CD14-positive monocyte (primary cell): ENCODE measurements around the gene RAB17. TPM values are rescaled to one million over a fixed set of nuclear protein-coding genes. Genes with fewer than 3 reads are reported as not detected.

Source experiments
- DNase-seq, 3 donors: peaks; one replicate each; pipeline ENCODE4 v3.0.0-alpha.2; 2011 to 2022
- H2AFZ ChIP-seq: 2 replicates; pipeline ENCODE4 v1.6.0; 2012; ENCODE audit warnings: mild to moderate bottlenecking, low read depth, low read length, inconsistent platforms; ENCODE audit not compliant: insufficient read depth, poor library complexity, severe bottlenecking
- H3K27ac ChIP-seq, 2 donors: 1 replicate in 1 of 2; 2 replicates in 1 of 2; pipeline ENCODE4 v1.5.1; 2012 to 2013; ENCODE audit warnings: low read length in 2 of 2, control low read depth in 1 of 2, inconsistent platforms in 1 of 2, low read depth in 1 of 2, mild to moderate bottlenecking in 1 of 2
- H3K27me3 ChIP-seq, 2 donors: one replicate each; pipeline versions ENCODE4 v1.6.0 to v1.6.1; 2011 to 2013; ENCODE audit warnings: low read length in 2 of 2; ENCODE audit not compliant: control insufficient read depth in 2 of 2, insufficient read depth in 2 of 2
- H3K36me3 ChIP-seq, 2 donors: replicated peaks in 1 of 2; 1 replicate in 1 of 2; 2 replicates in 1 of 2; pipeline versions ENCODE4 v1.5.1 to v1.6.1; 2012 to 2013; ENCODE audit warnings: low read length in 2 of 2, control low read depth in 1 of 2, inconsistent platforms in 1 of 2, mild to moderate bottlenecking in 1 of 2; ENCODE audit not compliant: insufficient read depth in 2 of 2, control insufficient read depth in 1 of 2
- H3K4me1 ChIP-seq, 2 donors: 1 replicate in 1 of 2; 2 replicates in 1 of 2; pipeline versions ENCODE4 v1.5.1 to v1.6.1; 2012 to 2013; ENCODE audit warnings: low read length in 2 of 2, control low read depth in 1 of 2, inconsistent platforms in 1 of 2, mild to moderate bottlenecking in 1 of 2, moderate library complexity in 1 of 2; ENCODE audit not compliant: insufficient read depth in 2 of 2, control insufficient read depth in 1 of 2
- H3K4me2 ChIP-seq: replicated peaks from 2 replicates; pipeline ENCODE3; 2012; ENCODE audit warnings: low read length, moderate library complexity, mild to moderate bottlenecking; ENCODE audit not compliant: poor library complexity, severe bottlenecking; ENCODE audit errors: extremely low read depth
- H3K4me3 ChIP-seq, 3 experiments: fragments of 200-600 bp in 1 of 3; sonication (generic) in 1 of 3; replicated peaks in 1 of 3; 1 replicate in 2 of 3; 2 replicates in 1 of 3; pipeline ENCODE4 v1.5.1; 2011 to 2013; ENCODE audit warnings: low read length in 3 of 3, mild to moderate bottlenecking in 3 of 3, control low read depth in 2 of 3, low read depth in 2 of 3, inconsistent platforms in 1 of 3, moderate library complexity in 1 of 3
- H3K79me2 ChIP-seq: 2 replicates; pipeline ENCODE4 v1.6.0; 2012; ENCODE audit warnings: mild to moderate bottlenecking, control low read depth, inconsistent platforms, low read length, moderate library complexity; ENCODE audit not compliant: insufficient read depth
- H3K9ac ChIP-seq: 2 replicates; pipeline ENCODE4 v1.6.0; 2017; ENCODE audit warnings: low read length, mild to moderate bottlenecking; ENCODE audit not compliant: insufficient read depth, poor library complexity, severe bottlenecking
- H3K9me3 ChIP-seq, 2 donors: replicated peaks in 1 of 2; 1 replicate in 1 of 2; 2 replicates in 1 of 2; pipeline versions ENCODE4 v1.5.1 to v1.6.1; 2012 to 2013; ENCODE audit warnings: low read length in 2 of 2, control low read depth in 1 of 2; ENCODE audit not compliant: control insufficient read depth in 1 of 2, insufficient read depth in 1 of 2
- H4K20me1 ChIP-seq: 2 replicates; pipeline ENCODE4 v1.6.0; 2012; ENCODE audit warnings: mild to moderate bottlenecking, low read length, control low read depth, moderate library complexity; ENCODE audit not compliant: insufficient read depth
- H3K27ac Mint-ChIP-seq, 7 donors: one replicate each; pipeline ENCODE4 v1.8.0; 2020; ENCODE audit warnings: mild to moderate bottlenecking in 7 of 7, mixed read lengths in 7 of 7, moderate library complexity in 6 of 7, inconsistent platforms in 2 of 7
- H3K27me3 Mint-ChIP-seq, 3 donors: one replicate each; pipeline ENCODE4 v1.8.0; 2021 to 2022; ENCODE audit warnings: low read depth in 3 of 3, mild to moderate bottlenecking in 3 of 3, mixed read lengths in 3 of 3, moderate library complexity in 3 of 3, inconsistent platforms in 1 of 3
- H3K36me3 Mint-ChIP-seq, 2 donors: one replicate each; pipeline ENCODE4 v1.8.0; 2020; ENCODE audit warnings: mixed read lengths in 2 of 2, inconsistent platforms in 1 of 2, mild to moderate bottlenecking in 1 of 2
- H3K4me1 Mint-ChIP-seq: one replicate; pipeline ENCODE4 v1.8.0; 2020; ENCODE audit warnings: mild to moderate bottlenecking, mixed read lengths
- H3K4me3 Mint-ChIP-seq, 2 donors: one replicate each; pipeline ENCODE4 v1.8.0; 2020; ENCODE audit warnings: mild to moderate bottlenecking in 2 of 2, mixed read lengths in 2 of 2, moderate library complexity in 1 of 2
- H3K9me3 Mint-ChIP-seq, 7 donors: one replicate each; pipeline ENCODE4 v1.8.0; 2020 to 2022; ENCODE audit warnings: mixed read lengths in 7 of 7, mild to moderate bottlenecking in 6 of 7, moderate library complexity in 6 of 7, inconsistent platforms in 2 of 7
- WGBS: methylation state at CpG from one replicate; pipeline ENCODE4 v1.1.5; 2013; ENCODE audit warnings: missing lambda C conversion rate; ENCODE audit not compliant: insufficient coverage; 5-methylcytosine and 5-hydroxymethylcytosine counted together
- intact Hi-C, 2 donors: fragments of 100-400 bp; cut with micrococcal nuclease; formaldehyde crosslinking; loops; one replicate each; pipeline versions ENCODE4 v1.15.0 to v1.15.1; 2023
- polyA plus RNA-seq, 3 donors: library from polyadenylated mRNA; depleted of rRNA in 1 of 3; unstranded in 2 of 3; stranded (reverse) in 1 of 3; fragments of 300-500 nt in 2 of 3; fragments of >200 nt in 1 of 3; fragmentation: Illumina TruSeq in 2 of 3; gene quantifications; 1 replicate in 2 of 3; 2 replicates in 1 of 3; pipeline ENCODE4 v1.2.3, GENCODE V29; 2012 to 2021
- TF ChIP-seq, protein P1 (sequence below): fragments of 200-600 bp; IDR thresholded peaks from one replicate; pipeline ENCODE4 v1.8.0; 2022; ENCODE audit warnings: antibody characterized with exemption, mild to moderate bottlenecking

The RAB17 gene
- polyA plus RNA-seq, 3 donors: 0.13 to 0.35 TPM; not detected in 1

DNA sequence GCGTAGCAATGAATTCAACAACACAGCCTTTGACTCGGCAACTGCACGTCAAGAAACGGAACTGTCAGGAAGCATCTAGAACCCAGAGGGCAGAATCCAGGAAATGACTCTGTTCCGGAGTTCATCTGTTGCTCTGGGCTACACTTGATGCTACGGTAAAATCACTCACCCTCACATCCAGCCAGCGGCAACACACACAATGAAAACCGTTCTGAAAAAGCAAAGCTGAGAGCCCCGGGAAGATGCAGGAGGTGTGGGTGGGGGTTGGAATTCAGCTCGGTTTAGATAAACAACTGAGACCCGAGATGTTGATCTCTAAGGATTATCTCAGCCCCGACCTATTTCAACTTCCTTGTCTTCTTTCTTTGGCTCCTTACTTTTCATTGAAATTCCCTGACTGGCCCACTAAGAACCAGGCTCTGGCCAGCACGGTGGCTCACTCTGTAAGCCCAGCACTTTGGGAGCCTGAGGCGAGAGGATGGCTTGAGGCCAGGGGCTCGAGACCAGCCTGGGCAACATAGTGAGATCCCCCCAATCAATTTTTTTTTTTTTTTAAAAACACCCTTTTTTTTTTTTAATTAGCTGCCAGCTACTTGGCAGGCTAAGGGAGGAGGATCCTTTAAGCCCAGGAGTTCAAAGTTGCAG is 13.3 kb upstream of the RAB17 start:
- intact Hi-C loops: loop anchor here in 1 of 2 donors (10.0 kb wide), 1 partner anchor 61 kb away; no protein-coding TSS in a partner anchor
- 15% methylated on average over 9 of the region's 15 CpGs for WGBS
- H3K27me3 ChIP-seq: no peaks in the 10 kb centered on the region

DNA sequence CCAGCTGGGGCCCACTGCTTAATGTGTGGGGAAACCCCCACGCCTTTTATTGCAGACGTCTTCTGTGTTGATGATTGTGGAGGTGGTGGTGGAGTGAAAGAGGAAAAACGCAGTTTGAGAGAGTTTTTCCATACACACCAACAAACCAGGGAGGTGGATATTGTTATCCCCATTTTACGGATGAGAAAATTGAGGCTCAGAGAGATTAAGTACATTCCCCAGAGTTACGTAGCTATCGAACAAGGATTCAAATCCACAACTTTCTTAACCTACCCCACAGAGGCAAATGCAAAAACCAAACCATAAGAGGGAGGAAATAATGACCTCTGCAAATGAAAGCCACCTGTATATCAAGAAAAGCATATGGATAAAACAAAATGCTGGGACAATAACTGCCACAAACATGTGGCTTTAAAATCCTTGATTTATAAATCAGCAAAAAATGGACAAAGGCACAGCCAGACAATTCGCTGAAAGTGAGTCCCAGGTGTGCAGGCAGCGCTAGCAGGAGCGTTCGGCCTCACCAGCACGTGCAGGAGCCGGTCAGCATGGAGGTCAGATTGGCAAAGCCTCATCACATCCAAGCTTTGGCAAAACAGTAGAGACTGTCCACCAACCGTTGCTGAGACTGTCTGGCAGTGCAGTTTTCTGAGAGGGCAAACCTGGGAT is 12.6 kb upstream of the RAB17 start:
- H3K4me2 ChIP-seq: peak overlapping the region; percentile 86
- H3K9ac ChIP-seq: peak overlapping the region; percentile 54
- no peaks in the 10 kb centered on the region for H3K9me3 ChIP-seq
- H2AFZ ChIP-seq: peak overlapping the region; percentile 86
- H3K79me2 ChIP-seq: no peaks in the 10 kb centered on the region
- peak overlapping the region in 1 of 3 experiments; percentile 70 for H3K4me3 ChIP-seq
- no peak for DNase-seq
- no peaks in the 10 kb centered on the region for H4K20me1 ChIP-seq
- Mint-ChIP-seq H3K9me3 (peaks cover 0 to 4% (median 0%) of the 10 kb centered on the region in 7 donors), H3K4me3 (peak overlapping the region; percentile 74 to 91), H3K4me1 (peaks cover 29% of the 10 kb centered on the region), H3K36me3 (peaks cover 2 to 6% of the 10 kb centered on the region in 2 donors), H3K27ac (peak overlapping the region; percentile 78 to 94 (median 93)), H3K27me3 (peaks cover 9 to 17% (median 11%) of the 10 kb centered on the region in 3 donors)
- WGBS: 34% methylated on average over 7 of the region's 13 CpGs
- H3K36me3 ChIP-seq: no peaks in the 10 kb centered on the region
- TF ChIP-seq, protein P1, sequence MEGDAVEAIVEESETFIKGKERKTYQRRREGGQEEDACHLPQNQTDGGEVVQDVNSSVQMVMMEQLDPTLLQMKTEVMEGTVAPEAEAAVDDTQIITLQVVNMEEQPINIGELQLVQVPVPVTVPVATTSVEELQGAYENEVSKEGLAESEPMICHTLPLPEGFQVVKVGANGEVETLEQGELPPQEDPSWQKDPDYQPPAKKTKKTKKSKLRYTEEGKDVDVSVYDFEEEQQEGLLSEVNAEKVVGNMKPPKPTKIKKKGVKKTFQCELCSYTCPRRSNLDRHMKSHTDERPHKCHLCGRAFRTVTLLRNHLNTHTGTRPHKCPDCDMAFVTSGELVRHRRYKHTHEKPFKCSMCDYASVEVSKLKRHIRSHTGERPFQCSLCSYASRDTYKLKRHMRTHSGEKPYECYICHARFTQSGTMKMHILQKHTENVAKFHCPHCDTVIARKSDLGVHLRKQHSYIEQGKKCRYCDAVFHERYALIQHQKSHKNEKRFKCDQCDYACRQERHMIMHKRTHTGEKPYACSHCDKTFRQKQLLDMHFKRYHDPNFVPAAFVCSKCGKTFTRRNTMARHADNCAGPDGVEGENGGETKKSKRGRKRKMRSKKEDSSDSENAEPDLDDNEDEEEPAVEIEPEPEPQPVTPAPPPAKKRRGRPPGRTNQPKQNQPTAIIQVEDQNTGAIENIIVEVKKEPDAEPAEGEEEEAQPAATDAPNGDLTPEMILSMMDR: no peak
- H3K27ac ChIP-seq: peak overlapping the region; percentile 41 to 81
- H3K4me1 ChIP-seq: peaks cover 18% of the 10 kb centered on the region in 2 donors
- no peaks in the 10 kb centered on the region for H3K27me3 ChIP-seq
- intact Hi-C loops: loop anchor here in 1 of 2 donors (10.0 kb wide), 1 partner anchor 62 kb away; no protein-coding TSS in a partner anchor

More for the DNA sequence above, 13.3 kb upstream of the RAB17 start:
- peaks cover 2 to 6% of the 10 kb centered on the region in 2 donors for H3K36me3 Mint-ChIP-seq
- H3K27me3 Mint-ChIP-seq: peaks cover 8 to 17% (median 12%) of the 10 kb centered on the region in 3 donors
- Histone ChIP-seq H3K4me1 (peaks cover 18% of the 10 kb centered on the region in 2 donors), H3K4me2 (peak overlapping the region; percentile 86), H3K36me3 (no peaks in the 10 kb centered on the region), H3K27ac (peak overlapping the region; percentile 41 to 81), H3K9ac (peak overlapping the region; percentile 54), H3K79me2 (no peaks in the 10 kb centered on the region), H3K4me3 (peak overlapping the region; percentile 2 to 70 (median 7)), H4K20me1 (no peaks in the 10 kb centered on the region), H2AFZ (peak overlapping the region; percentile 86), H3K9me3 (no peaks in the 10 kb centered on the region)
- H3K27ac Mint-ChIP-seq: peak overlapping the region; percentile 78 to 94 (median 93)
- DNase-seq: peak; percentile 72 to 82 (median 73)
- TF ChIP-seq, protein P1: no peak
- peaks cover 0 to 4% (median 0%) of the 10 kb centered on the region in 7 donors for H3K9me3 Mint-ChIP-seq
- H3K4me3 Mint-ChIP-seq: peak overlapping the region; percentile 74 to 91
- peaks cover 29% of the 10 kb centered on the region for H3K4me1 Mint-ChIP-seq
